Thyroid gland (tissue), 4 donors: ENCODE results near the gene LPCAT1.

Experiments
- POLR2A ChIP-seq, 2 donors: fragments of 450-650 bp; IDR thresholded peaks; one replicate each; pipeline ENCODE4 v1.6.1; 2017; ENCODE audit warnings: antibody characterized with exemption in 2 of 2, mild to moderate bottlenecking in 2 of 2, moderate library complexity in 1 of 2
- TF ChIP-seq, protein P1 (sequence below), 6 experiments: fragments of 200-600 bp in 3 of 6; fragments of 450-650 bp in 3 of 6; sonication (generic) in 3 of 6; IDR thresholded peaks; one replicate each; pipeline ENCODE4 v1.5.1; 2016 to 2019; ENCODE audit warnings: antibody characterized with exemption in 6 of 6, mild to moderate bottlenecking in 2 of 6, inconsistent platforms in 1 of 6, moderate library complexity in 1 of 6

DNA sequence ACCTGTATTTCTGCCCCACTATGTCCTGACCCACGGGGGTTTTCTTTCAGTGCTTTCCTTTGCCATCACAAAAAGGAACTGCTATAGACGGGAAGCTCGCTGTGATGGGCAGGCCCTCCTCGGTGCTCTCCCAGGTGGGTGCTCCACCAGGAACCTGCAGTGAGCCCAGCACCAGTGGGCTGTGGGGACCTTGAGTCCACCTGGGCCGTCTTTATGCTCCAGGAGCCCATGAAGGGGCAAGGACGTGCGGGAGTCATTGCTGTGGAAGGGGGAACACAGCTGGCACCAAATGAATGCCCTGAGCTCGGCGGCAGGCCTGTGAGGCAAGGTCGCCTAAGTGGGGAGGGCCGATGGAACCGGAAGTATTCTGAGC lies 41.8 kb downstream of the LPCAT1 start:
- TF ChIP-seq, protein P1, sequence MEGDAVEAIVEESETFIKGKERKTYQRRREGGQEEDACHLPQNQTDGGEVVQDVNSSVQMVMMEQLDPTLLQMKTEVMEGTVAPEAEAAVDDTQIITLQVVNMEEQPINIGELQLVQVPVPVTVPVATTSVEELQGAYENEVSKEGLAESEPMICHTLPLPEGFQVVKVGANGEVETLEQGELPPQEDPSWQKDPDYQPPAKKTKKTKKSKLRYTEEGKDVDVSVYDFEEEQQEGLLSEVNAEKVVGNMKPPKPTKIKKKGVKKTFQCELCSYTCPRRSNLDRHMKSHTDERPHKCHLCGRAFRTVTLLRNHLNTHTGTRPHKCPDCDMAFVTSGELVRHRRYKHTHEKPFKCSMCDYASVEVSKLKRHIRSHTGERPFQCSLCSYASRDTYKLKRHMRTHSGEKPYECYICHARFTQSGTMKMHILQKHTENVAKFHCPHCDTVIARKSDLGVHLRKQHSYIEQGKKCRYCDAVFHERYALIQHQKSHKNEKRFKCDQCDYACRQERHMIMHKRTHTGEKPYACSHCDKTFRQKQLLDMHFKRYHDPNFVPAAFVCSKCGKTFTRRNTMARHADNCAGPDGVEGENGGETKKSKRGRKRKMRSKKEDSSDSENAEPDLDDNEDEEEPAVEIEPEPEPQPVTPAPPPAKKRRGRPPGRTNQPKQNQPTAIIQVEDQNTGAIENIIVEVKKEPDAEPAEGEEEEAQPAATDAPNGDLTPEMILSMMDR (IDR thresholded peaks at IDR 0.05), result no peak
- TF ChIP-seq POLR2A (IDR thresholded peaks at IDR 0.05), result no peak
